ENCODE measurements around the gene MEI1. TPM values are rescaled to one million over a fixed set of nuclear protein-coding genes. Genes with fewer than 3 reads are reported as not detected.

MEI1 gene
- total RNA-seq, 1 donor from 2014 or later = 0.64 TPM

DNA sequence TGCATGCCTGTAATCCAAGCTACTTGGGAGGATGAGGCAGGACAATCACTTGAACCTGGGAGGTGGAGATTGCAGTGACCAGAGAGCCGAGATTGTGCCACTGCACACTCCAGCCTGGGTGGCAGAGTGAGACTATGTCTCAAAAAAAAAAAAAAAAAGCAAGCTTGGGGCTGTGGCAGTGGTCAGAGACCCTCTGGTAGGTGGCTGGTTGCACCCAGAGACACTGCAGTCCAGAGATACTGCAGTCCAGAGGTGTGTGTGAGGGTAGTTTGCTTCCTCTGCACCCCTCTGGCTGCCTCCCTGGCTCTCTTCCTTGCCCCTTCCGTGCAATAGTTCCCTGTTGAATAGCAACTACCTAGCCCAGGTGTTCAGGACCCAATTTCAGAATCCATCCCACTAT is 99.4 kb downstream of the MEI1 start:
- Histone ChIP-seq H3K36me3 (ENCODE audit: insufficient read depth, low read length) (no peaks in the 10 kb centered on the region), H3K4me3 (ENCODE audit: insufficient read depth, low read depth, low read length) (no peak overlapping the region), H4K20me1 (ENCODE audit: insufficient read depth, low read length) (peaks cover 9% of the 10 kb centered on the region), H3K27ac (ENCODE audit: low read depth, low read length) (no peak overlapping the region), H3K27me3 (ENCODE audit: insufficient read depth, low read length) (no peaks in the 10 kb centered on the region), H3K4me2 (ENCODE audit: low read length) (no peak overlapping the region), H2AFZ (ENCODE audit: low read depth, low read length) (no peak overlapping the region), H3K9me3 (ENCODE audit: insufficient read depth, low read depth, low read length) (no peaks in the 10 kb centered on the region), H3K9ac (ENCODE audit: low read length) (no peak overlapping the region), H3K4me1 (ENCODE audit: insufficient read depth, low read length) (peaks cover 15% of the 10 kb centered on the region), H3K79me2 (ENCODE audit: insufficient read depth, low read length) (peaks cover 20% of the 10 kb centered on the region)
- no peak overlapping the region for H3K27ac Mint-ChIP-seq (ENCODE audit: unreplicated experiment)
- FAIRE-seq (no peak), DNase-seq (ENCODE audit: low read depth) (no peak)
- no peaks in the 10 kb centered on the region for H3K36me3 Mint-ChIP-seq (ENCODE audit: low read depth, unreplicated experiment)
- peaks cover 12% of the 10 kb centered on the region for H3K4me1 Mint-ChIP-seq (ENCODE audit: low read depth, unreplicated experiment)
- H3K27me3 Mint-ChIP-seq (ENCODE audit: low read depth, unreplicated experiment) = no peaks in the 10 kb centered on the region
- peaks cover 5% of the 10 kb centered on the region for H3K9me3 Mint-ChIP-seq (ENCODE audit: unreplicated experiment)
- peak overlapping the region; percentile 54 for H3K4me3 Mint-ChIP-seq (ENCODE audit: unreplicated experiment)
- TF ChIP-seq, protein P1, sequence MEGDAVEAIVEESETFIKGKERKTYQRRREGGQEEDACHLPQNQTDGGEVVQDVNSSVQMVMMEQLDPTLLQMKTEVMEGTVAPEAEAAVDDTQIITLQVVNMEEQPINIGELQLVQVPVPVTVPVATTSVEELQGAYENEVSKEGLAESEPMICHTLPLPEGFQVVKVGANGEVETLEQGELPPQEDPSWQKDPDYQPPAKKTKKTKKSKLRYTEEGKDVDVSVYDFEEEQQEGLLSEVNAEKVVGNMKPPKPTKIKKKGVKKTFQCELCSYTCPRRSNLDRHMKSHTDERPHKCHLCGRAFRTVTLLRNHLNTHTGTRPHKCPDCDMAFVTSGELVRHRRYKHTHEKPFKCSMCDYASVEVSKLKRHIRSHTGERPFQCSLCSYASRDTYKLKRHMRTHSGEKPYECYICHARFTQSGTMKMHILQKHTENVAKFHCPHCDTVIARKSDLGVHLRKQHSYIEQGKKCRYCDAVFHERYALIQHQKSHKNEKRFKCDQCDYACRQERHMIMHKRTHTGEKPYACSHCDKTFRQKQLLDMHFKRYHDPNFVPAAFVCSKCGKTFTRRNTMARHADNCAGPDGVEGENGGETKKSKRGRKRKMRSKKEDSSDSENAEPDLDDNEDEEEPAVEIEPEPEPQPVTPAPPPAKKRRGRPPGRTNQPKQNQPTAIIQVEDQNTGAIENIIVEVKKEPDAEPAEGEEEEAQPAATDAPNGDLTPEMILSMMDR (IDR thresholded peaks at IDR 0.05; ENCODE audit: insufficient read depth, low read depth, low read length) = no peak
- no peak for TF ChIP-seq EZH2 (IDR thresholded peaks at IDR 0.05; ENCODE audit: insufficient read depth, low read length)

DNA sequence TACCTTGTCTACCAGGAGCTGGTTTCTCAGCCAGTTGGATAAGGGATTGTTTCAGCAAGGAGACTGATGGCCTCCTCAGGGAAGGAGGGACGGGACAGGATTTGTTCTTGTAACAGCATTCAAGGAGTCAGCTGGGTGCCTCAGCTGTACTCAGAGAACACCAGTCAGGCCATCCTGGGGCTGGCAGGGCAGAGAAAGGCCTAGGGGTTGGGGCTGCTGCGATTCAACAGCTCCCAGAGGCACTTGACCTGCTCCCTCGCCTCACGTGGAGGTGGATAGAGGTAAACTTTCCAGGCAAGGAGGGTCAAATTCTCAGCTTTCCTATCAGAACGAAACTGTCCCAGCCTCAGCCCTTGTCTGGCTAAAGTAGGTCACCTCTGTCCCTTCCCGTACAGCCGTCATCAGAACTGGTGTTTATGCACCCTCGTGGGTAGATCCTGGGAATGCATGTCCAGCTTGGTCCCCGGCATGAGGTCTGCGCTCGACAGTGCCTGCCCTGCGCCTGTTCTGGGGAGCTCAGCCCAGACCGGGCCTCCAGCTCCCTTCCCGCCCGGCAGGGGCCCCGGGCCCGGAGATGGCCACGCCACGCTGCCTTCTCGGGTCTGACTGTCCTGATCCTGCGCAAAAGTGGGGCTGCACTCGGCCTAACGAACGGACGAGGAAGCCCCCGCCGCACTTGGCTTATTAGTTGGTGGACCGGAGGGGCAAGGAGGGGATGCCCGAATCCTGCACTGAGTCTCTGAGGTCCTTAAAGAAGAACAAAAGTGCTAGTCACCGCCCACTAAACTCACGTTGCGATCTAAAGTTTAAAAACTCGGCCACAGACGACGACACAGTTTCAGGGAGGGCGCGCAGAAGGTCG is 100.4 kb downstream of the MEI1 start:
- no peaks in the 10 kb centered on the region for H3K9me3 ChIP-seq (ENCODE audit: insufficient read depth, low read depth, low read length)
- no peak for FAIRE-seq

More for the DNA sequence above, 100.4 kb downstream of the MEI1 start:
- peaks cover 15% of the 10 kb centered on the region for H3K4me1 ChIP-seq (ENCODE audit: insufficient read depth, low read length)
- peak overlapping the region; percentile 84 for H3K9ac ChIP-seq (ENCODE audit: low read length)
- Mint-ChIP-seq H3K36me3 (ENCODE audit: low read depth, unreplicated experiment) (no peaks in the 10 kb centered on the region), H3K27ac (ENCODE audit: unreplicated experiment) (peak overlapping the region; percentile 55), H3K4me1 (ENCODE audit: low read depth, unreplicated experiment) (peaks cover 12% of the 10 kb centered on the region), H3K9me3 (ENCODE audit: unreplicated experiment) (peaks cover 2% of the 10 kb centered on the region), H3K27me3 (ENCODE audit: low read depth, unreplicated experiment) (no peaks in the 10 kb centered on the region), H3K4me3 (ENCODE audit: unreplicated experiment) (peak overlapping the region; percentile 92)
- H3K27ac ChIP-seq (ENCODE audit: low read depth, low read length) = peak overlapping the region; percentile 63
- no peaks in the 10 kb centered on the region for H3K27me3 ChIP-seq (ENCODE audit: insufficient read depth, low read length)
- no peak for DNase-seq (ENCODE audit: low read depth)
- peak overlapping the region; percentile 85 for H3K4me3 ChIP-seq (ENCODE audit: insufficient read depth, low read depth, low read length)
- H4K20me1 ChIP-seq (ENCODE audit: insufficient read depth, low read length) = peaks cover 9% of the 10 kb centered on the region
- H3K4me2 ChIP-seq (ENCODE audit: low read length) = peak overlapping the region; percentile 97
- peaks cover 20% of the 10 kb centered on the region for H3K79me2 ChIP-seq (ENCODE audit: insufficient read depth, low read length)
- no peaks in the 10 kb centered on the region for H3K36me3 ChIP-seq (ENCODE audit: insufficient read depth, low read length)
- TF ChIP-seq EZH2 (IDR thresholded peaks at IDR 0.05; ENCODE audit: insufficient read depth, low read length) = no peak
- TF ChIP-seq, protein P1 (IDR thresholded peaks at IDR 0.05; ENCODE audit: insufficient read depth, low read depth, low read length) = no peak
- peak overlapping the region; percentile 94 for H2AFZ ChIP-seq (ENCODE audit: low read depth, low read length)
